Activated naive CD4-positive, alpha-beta T cell treated with anti-CD3 and anti-CD28 coated beads for 36 hours (primary cell): Measurements from ENCODE around the gene DPP10. TPM values are rescaled to one million over a fixed set of nuclear protein-coding genes. Genes with fewer than 3 reads are reported as not detected.
"Not testable (repeated sequence)": the region's sequence is repeated elsewhere in the genome, so short reads cannot be mapped to it uniquely, and the experiment has no call there.

Experiments
- CTCF ChIA-PET: fragments of 350-600 bp; sonication (Branson Sonifier 250); formaldehyde crosslinking; loops from one replicate; lab custom pipeline; 2021; ENCODE audit warnings: antibody characterized with exemption; lab: Charles Lee
- DNase-seq: peaks from one replicate; pipeline ENCODE4 v3.0.0-alpha.2; 2020
- H3K27ac Mint-ChIP-seq: one replicate; pipeline ENCODE4 v1.8.0; 2021; ENCODE audit warnings: mild to moderate bottlenecking, mixed read lengths
- H3K27me3 Mint-ChIP-seq: one replicate; pipeline ENCODE4 v1.8.0; 2021; ENCODE audit warnings: low read depth, mixed read lengths
- H3K36me3 Mint-ChIP-seq: one replicate; pipeline ENCODE4 v1.8.0; 2021; ENCODE audit warnings: low read depth, mixed read lengths
- H3K4me1 Mint-ChIP-seq: one replicate; pipeline ENCODE4 v1.8.0; 2021; ENCODE audit warnings: low read depth, mixed read lengths
- H3K4me3 Mint-ChIP-seq: one replicate; pipeline ENCODE4 v1.8.0; 2021; ENCODE audit warnings: mild to moderate bottlenecking, moderate library complexity, mixed read lengths
- H3K9me3 Mint-ChIP-seq: one replicate; pipeline ENCODE4 v1.8.0; 2021; ENCODE audit warnings: mixed read lengths
- intact Hi-C: fragments of 100-400 bp; cut with micrococcal nuclease; formaldehyde crosslinking; loops from one replicate; pipeline ENCODE4 v1.15.1; 2023
- total RNA-seq, 2 experiments: library from RNA; stranded (reverse); gene quantifications; one replicate each; pipeline ENCODE4 v1.2.3, GENCODE V29; 2021

Gene DPP10
- total RNA-seq, 2 experiments from 2014 or later = not detected

DNA sequence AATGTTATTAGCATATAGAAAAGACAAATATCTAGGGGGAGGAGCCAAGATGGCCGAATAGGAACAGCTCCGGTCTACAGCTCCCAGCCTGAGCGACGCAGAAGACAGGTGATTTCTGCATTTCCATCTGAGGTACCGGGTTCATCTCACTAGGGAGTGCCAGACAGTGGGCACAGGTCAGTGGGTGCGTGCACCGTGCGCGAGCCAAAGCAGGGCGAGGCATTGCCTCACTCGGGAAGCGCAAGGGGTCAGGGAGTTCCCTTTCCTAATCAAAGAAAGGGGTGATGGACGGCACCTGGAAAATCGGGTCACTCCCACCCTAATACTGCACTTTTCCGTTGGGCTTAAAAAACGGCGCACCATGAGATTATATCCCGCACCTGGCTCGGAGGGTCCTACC lies 561.9 kb downstream of the DPP10 start:
- H3K27ac Mint-ChIP-seq, H3K36me3 Mint-ChIP-seq, H3K4me1 Mint-ChIP-seq, DNase-seq, intact Hi-C loops, H3K4me3 Mint-ChIP-seq, H3K9me3 Mint-ChIP-seq, H3K27me3 Mint-ChIP-seq, CTCF ChIA-PET: not testable (repeated sequence)

- intact Hi-C loops = no loop called here
- Mint-ChIP-seq H3K9me3 (peaks cover 6% of the 10 kb centered on the region), H3K27ac (no peak overlapping the region), H3K36me3 (no peaks in the 10 kb centered on the region), H3K27me3 (no peaks in the 10 kb centered on the region), H3K4me1 (no peaks in the 10 kb centered on the region), H3K4me3 (no peak overlapping the region)
- DNase-seq = no peak
- CTCF ChIA-PET = no interaction called here
Measured at GRCh38 chr2:115011721-115012120, 569.3 kb downstream of the DPP10 start.

- H3K4me3 Mint-ChIP-seq, H3K27ac Mint-ChIP-seq, H3K36me3 Mint-ChIP-seq, H3K4me1 Mint-ChIP-seq, DNase-seq, CTCF ChIA-PET, intact Hi-C loops, H3K27me3 Mint-ChIP-seq: not testable (repeated sequence)
- H3K9me3 Mint-ChIP-seq = peaks cover 28% of the 10 kb centered on the region
Measured at GRCh38 chr2:115022013-115022412, 579.6 kb downstream of the DPP10 start.

DNA sequence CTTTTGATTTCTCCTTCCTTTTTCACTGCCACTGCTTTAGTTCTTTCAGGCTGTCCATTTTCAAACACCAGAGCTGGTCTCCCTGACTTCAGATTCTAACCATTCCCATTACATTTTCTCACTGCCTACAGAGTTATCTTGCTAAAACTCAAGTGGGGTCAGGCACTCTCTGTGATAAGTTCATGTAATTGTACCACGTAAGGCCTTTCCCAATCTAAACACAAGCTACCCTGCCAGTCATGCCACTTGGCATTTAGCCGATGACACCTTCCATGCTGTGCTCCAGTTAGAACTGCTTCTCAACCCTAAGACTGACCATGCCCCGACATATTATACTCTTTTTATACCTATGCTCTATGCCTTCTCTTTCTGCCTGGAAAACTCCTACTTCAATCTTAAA lies 592.4 kb downstream of the DPP10 start:
- no peak overlapping the region for H3K4me3 Mint-ChIP-seq
- H3K4me1 Mint-ChIP-seq = no peaks in the 10 kb centered on the region
- no peaks in the 10 kb centered on the region for H3K36me3 Mint-ChIP-seq
- H3K9me3 Mint-ChIP-seq = peaks cover 8% of the 10 kb centered on the region
- H3K27ac Mint-ChIP-seq = no peak overlapping the region
- intact Hi-C loops = no loop called here
- no peak for DNase-seq
- CTCF ChIA-PET = no interaction called here
- no peaks in the 10 kb centered on the region for H3K27me3 Mint-ChIP-seq

GRCh38 chr2:115036818-115037217 lies 594.4 kb downstream of the DPP10 start:
- intact Hi-C loops = no loop called here
- Mint-ChIP-seq H3K36me3 (no peaks in the 10 kb centered on the region), H3K9me3 (peaks cover 4% of the 10 kb centered on the region), H3K27me3 (no peaks in the 10 kb centered on the region), H3K4me1 (no peaks in the 10 kb centered on the region), H3K27ac (no peak overlapping the region), H3K4me3 (no peak overlapping the region)
- no peak for DNase-seq
- CTCF ChIA-PET = interaction anchor here (0.6 kb wide), 1 partner anchor 13 kb away, joined by 3 read pairs; no protein-coding TSS in a partner anchor

GRCh38 chr2:115057473-115057872 lies 615.0 kb downstream of the DPP10 start:
- Mint-ChIP-seq H3K9me3 (peaks cover 6% of the 10 kb centered on the region), H3K27ac (no peak overlapping the region), H3K4me3 (no peak overlapping the region), H3K4me1 (no peaks in the 10 kb centered on the region), H3K27me3 (no peaks in the 10 kb centered on the region), H3K36me3 (no peaks in the 10 kb centered on the region)
- CTCF ChIA-PET = no interaction called here
- intact Hi-C loops = no loop called here
- DNase-seq = no peak

DNA sequence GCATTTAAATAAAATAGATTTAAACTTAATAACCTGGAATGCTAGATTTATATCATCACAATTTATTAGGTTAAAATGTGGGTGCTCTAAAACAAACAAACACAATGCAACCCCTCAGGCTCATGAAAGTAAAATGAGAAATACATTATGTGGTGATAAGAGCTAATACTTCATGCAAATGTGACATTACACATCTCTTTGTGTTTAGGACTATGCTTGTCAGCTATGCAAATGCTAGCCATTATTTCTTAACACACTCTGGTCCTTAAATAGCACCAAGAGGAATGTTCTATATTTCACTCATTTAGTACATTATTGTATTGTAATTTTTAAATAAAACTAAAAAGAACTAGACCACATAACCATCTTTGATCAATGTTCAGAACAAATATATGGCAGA lies 627.6 kb downstream of the DPP10 start:
- H3K4me3 Mint-ChIP-seq = no peak overlapping the region

GRCh38 chr2:115071534-115071933 lies 629.1 kb downstream of the DPP10 start:
- DNase-seq = no peak
- Mint-ChIP-seq H3K36me3 (no peaks in the 10 kb centered on the region), H3K4me1 (no peaks in the 10 kb centered on the region), H3K9me3 (peaks cover 5% of the 10 kb centered on the region), H3K27ac (no peak overlapping the region), H3K4me3 (no peak overlapping the region), H3K27me3 (no peaks in the 10 kb centered on the region)
- intact Hi-C loops = no loop called here
- CTCF ChIA-PET = no interaction called here

More for the DNA sequence above, 627.6 kb downstream of the DPP10 start:
- CTCF ChIA-PET = no interaction called here
- no peaks in the 10 kb centered on the region for H3K36me3 Mint-ChIP-seq
- intact Hi-C loops = no loop called here
- DNase-seq = no peak
- H3K27me3 Mint-ChIP-seq = no peaks in the 10 kb centered on the region
- no peak overlapping the region for H3K27ac Mint-ChIP-seq
- H3K4me1 Mint-ChIP-seq = no peaks in the 10 kb centered on the region
- H3K9me3 Mint-ChIP-seq = peaks cover 5% of the 10 kb centered on the region

- no peak overlapping the region for H3K4me3 Mint-ChIP-seq
- no peak for DNase-seq
- CTCF ChIA-PET = no interaction called here
- no peaks in the 10 kb centered on the region for H3K36me3 Mint-ChIP-seq
- no peak overlapping the region for H3K27ac Mint-ChIP-seq
- H3K4me1 Mint-ChIP-seq = no peaks in the 10 kb centered on the region
- H3K27me3 Mint-ChIP-seq = no peaks in the 10 kb centered on the region
- intact Hi-C loops = no loop called here
- peaks cover 2% of the 10 kb centered on the region for H3K9me3 Mint-ChIP-seq
Measured at GRCh38 chr2:115075800-115076199, 633.4 kb downstream of the DPP10 start.

DNA sequence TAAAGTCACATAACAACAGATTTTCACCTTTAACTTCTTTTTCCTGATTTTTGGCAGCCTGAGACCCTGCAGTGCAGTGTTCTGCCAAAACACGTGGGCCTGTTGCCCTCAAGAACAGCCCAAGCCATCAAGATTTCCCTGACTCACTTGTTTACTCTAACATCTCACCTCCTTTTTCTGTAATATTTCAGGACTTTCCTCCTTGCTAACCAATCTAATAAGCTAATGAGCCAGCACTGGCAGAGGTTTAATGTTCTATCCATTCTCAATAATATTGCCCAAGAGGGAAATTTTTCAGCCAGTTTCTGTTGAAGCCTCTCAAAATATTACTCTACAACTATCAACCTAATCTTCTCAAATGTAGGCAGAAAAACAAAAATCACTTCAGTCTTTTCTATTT lies 635.2 kb downstream of the DPP10 start:
- no peaks in the 10 kb centered on the region for H3K4me1 Mint-ChIP-seq
- intact Hi-C loops = no loop called here
- H3K4me3 Mint-ChIP-seq = no peak overlapping the region
- no peaks in the 10 kb centered on the region for H3K27me3 Mint-ChIP-seq
- no peak for DNase-seq
- H3K36me3 Mint-ChIP-seq = no peaks in the 10 kb centered on the region
- CTCF ChIA-PET = no interaction called here
- peaks cover 5% of the 10 kb centered on the region for H3K9me3 Mint-ChIP-seq
- H3K27ac Mint-ChIP-seq = no peak overlapping the region

GRCh38 chr2:115083225-115083624 lies 640.8 kb downstream of the DPP10 start:
- intact Hi-C loops = no loop called here
- H3K4me1 Mint-ChIP-seq = no peaks in the 10 kb centered on the region
- peaks cover 3% of the 10 kb centered on the region for H3K9me3 Mint-ChIP-seq
- H3K27me3 Mint-ChIP-seq = no peaks in the 10 kb centered on the region
- H3K36me3 Mint-ChIP-seq = no peaks in the 10 kb centered on the region
- no peak for DNase-seq
- no peak overlapping the region for H3K27ac Mint-ChIP-seq
- H3K4me3 Mint-ChIP-seq = no peak overlapping the region
- CTCF ChIA-PET = no interaction called here

GRCh38 chr2:115083711-115084110 lies 641.3 kb downstream of the DPP10 start:
- Mint-ChIP-seq H3K27me3 (no peaks in the 10 kb centered on the region), H3K9me3 (peaks cover 3% of the 10 kb centered on the region), H3K4me1 (no peaks in the 10 kb centered on the region), H3K36me3 (no peaks in the 10 kb centered on the region), H3K4me3 (no peak overlapping the region), H3K27ac (no peak overlapping the region)
- CTCF ChIA-PET = no interaction called here
- intact Hi-C loops = no loop called here
- DNase-seq = no peak

DNA sequence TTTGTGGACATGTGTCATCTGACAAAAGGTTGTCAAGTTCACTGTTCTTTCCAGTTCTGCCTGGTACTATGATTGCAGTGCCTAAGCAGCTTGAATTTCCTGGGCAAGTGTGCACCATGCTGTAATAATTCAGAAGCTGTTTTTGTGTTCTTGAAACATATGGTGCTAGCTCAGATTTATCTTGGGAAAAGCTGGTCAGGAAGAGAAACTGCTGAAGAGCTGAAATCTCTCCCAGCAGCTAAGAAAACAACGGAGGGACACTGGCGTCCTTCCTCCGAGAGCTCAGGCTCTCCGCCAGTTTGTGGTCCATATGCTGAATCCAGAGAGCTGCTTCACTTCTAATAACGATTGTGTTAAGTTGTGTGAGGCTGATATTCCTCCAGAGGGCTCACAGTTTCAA lies 642.0 kb downstream of the DPP10 start:
- H3K27me3 Mint-ChIP-seq = no peaks in the 10 kb centered on the region
- H3K27ac Mint-ChIP-seq = no peak overlapping the region
- no peak for DNase-seq
- H3K4me1 Mint-ChIP-seq = no peaks in the 10 kb centered on the region
- H3K4me3 Mint-ChIP-seq = no peak overlapping the region
- H3K9me3 Mint-ChIP-seq = peaks cover 6% of the 10 kb centered on the region
- CTCF ChIA-PET = no interaction called here
- no peaks in the 10 kb centered on the region for H3K36me3 Mint-ChIP-seq
- intact Hi-C loops = no loop called here
